Tibial artery (tissue), 4 donors: ENCODE measurements around the gene LTN1.
"Not testable (repeated sequence)": the region's sequence is repeated elsewhere in the genome, so short reads cannot be mapped to it uniquely, and the experiment has no call there.

Experiments
- DNase-seq, 2 donors: peaks; one replicate each; pipeline ENCODE4 v3.0.0-alpha.2; 2019
- H3K27ac ChIP-seq, 2 donors: fragments of 200-600 bp; sonication (generic) in 1 of 2; 1 replicate in 1 of 2; 2 replicates in 1 of 2; pipeline ENCODE4 v1.5.1; 2018 to 2019; ENCODE audit warnings: mild to moderate bottlenecking in 1 of 2
- H3K27me3 ChIP-seq, 2 donors: fragments of 200-600 bp; sonication (generic) in 1 of 2; one replicate each; pipeline versions ENCODE4 v1.5.1 to v1.6.0; 2016 to 2019
- H3K36me3 ChIP-seq, 3 donors: fragments of 200-600 bp; sonication (generic) in 2 of 3; one replicate each; pipeline ENCODE4 v1.5.1; 2016 to 2019; ENCODE audit warnings: mild to moderate bottlenecking in 2 of 3
- H3K4me1 ChIP-seq, 4 donors: fragments of 200-600 bp; sonication (generic) in 2 of 4; 1 replicate in 3 of 4; 2 replicates in 1 of 4; pipeline ENCODE4 v1.5.1; 2016 to 2019
- H3K4me3 ChIP-seq, 2 donors: fragments of 200-600 bp; sonication (generic) in 1 of 2; 1 replicate in 1 of 2; 2 replicates in 1 of 2; pipeline ENCODE4 v1.5.1; 2018 to 2019; ENCODE audit warnings: mild to moderate bottlenecking in 2 of 2
- H3K9me3 ChIP-seq, 3 donors: fragments of 200-600 bp; sonication (generic) in 1 of 3; one replicate each; pipeline ENCODE4 v1.5.1; 2016 to 2019
- CTCF ChIP-seq, 2 experiments: fragments of 200-600 bp in 1 of 2; fragments of 450-650 bp in 1 of 2; IDR thresholded peaks; one replicate each; pipeline ENCODE4 v1.5.1; 2017 to 2019; ENCODE audit warnings: antibody characterized with exemption in 2 of 2, mild to moderate bottlenecking in 1 of 2, moderate library complexity in 1 of 2
- intact Hi-C: fragments of 100-400 bp; cut with DNase I; formaldehyde crosslinking; loops from one replicate; pipeline ENCODE4 v1.15.0; 2023; ENCODE audit warnings: low total_unique reads

The LTN1 gene

GRCh38 chr21:28937737-28938136 lies 54.9 kb downstream of the LTN1 start:
- H3K4me1 ChIP-seq, result peaks cover 0 to 14% (median 0%) of the 10 kb centered on the region in 4 donors
- intact Hi-C loops, result no loop called here
- DNase-seq, result no peak
- no peaks in the 10 kb centered on the region for H3K9me3 ChIP-seq
- no peak overlapping the region for H3K4me3 ChIP-seq
- no peaks in the 10 kb centered on the region for H3K27me3 ChIP-seq
- H3K36me3 ChIP-seq, result peaks cover 37 to 50% (median 39%) of the 10 kb centered on the region in 3 donors
- no peak overlapping the region for H3K27ac ChIP-seq
- TF ChIP-seq CTCF (IDR thresholded peaks at IDR 0.05), result no peak

GRCh38 chr21:28936721-28937120 lies 56.0 kb downstream of the LTN1 start:
- Histone ChIP-seq H3K36me3 (peaks cover 29 to 44% (median 36%) of the 10 kb centered on the region in 3 donors), H3K27me3 (no peaks in the 10 kb centered on the region), H3K4me3 (no peak overlapping the region), H3K27ac (no peak overlapping the region), H3K4me1 (peaks cover 0 to 14% (median 0%) of the 10 kb centered on the region in 4 donors), H3K9me3 (no peaks in the 10 kb centered on the region)
- intact Hi-C loops, result no loop called here
- TF ChIP-seq CTCF (IDR thresholded peaks at IDR 0.05), result no peak
- no peak for DNase-seq

GRCh38 chr21:28936036-28936435 lies 56.6 kb downstream of the LTN1 start:
- Histone ChIP-seq H3K4me3 (no peak overlapping the region), H3K9me3 (no peaks in the 10 kb centered on the region), H3K27me3 (no peaks in the 10 kb centered on the region), H3K36me3 (peaks cover 29 to 47% (median 42%) of the 10 kb centered on the region in 3 donors), H3K27ac (no peak overlapping the region), H3K4me1 (peaks cover 0 to 14% (median 0%) of the 10 kb centered on the region in 4 donors)
- no peak for DNase-seq
- intact Hi-C loops, result no loop called here
- no peak for TF ChIP-seq CTCF (IDR thresholded peaks at IDR 0.05)

- Histone ChIP-seq H3K9me3 (no peaks in the 10 kb centered on the region), H3K27ac (no peak overlapping the region), H3K36me3 (peaks cover 30 to 60% (median 50%) of the 10 kb centered on the region in 3 donors), H3K4me3 (no peak overlapping the region), H3K4me1 (no peaks in the 10 kb centered on the region), H3K27me3 (no peaks in the 10 kb centered on the region)
- intact Hi-C loops, result no loop called here
- no peak for TF ChIP-seq CTCF (IDR thresholded peaks at IDR 0.05)
- no peak for DNase-seq
Measured at GRCh38 chr21:28932717-28933116, 60.0 kb downstream of the LTN1 start.

GRCh38 chr21:28931708-28932372 lies 60.8 kb downstream of the LTN1 start:
- DNase-seq, H3K27me3 ChIP-seq, H3K9me3 ChIP-seq, H3K4me3 ChIP-seq, intact Hi-C loops, H3K4me1 ChIP-seq, H3K27ac ChIP-seq: not testable (repeated sequence)
- peaks cover 29 to 54% (median 50%) of the 10 kb centered on the region in 3 donors for H3K36me3 ChIP-seq

- Histone ChIP-seq H3K36me3 (peaks cover 6 to 33% (median 26%) of the 10 kb centered on the region in 3 donors), H3K4me3 (no peak overlapping the region), H3K4me1 (no peaks in the 10 kb centered on the region), H3K27me3 (no peaks in the 10 kb centered on the region), H3K27ac (no peak overlapping the region), H3K9me3 (no peaks in the 10 kb centered on the region)
- intact Hi-C loops, result no loop called here
- DNase-seq, result no peak
- no peak for TF ChIP-seq CTCF (IDR thresholded peaks at IDR 0.05)
Measured at GRCh38 chr21:28928578-28929420, 63.9 kb downstream of the LTN1 start.
